ENCODE data around the gene CMTM4. TPM values are rescaled to one million over a fixed set of nuclear protein-coding genes. Genes with fewer than 3 reads are reported as not detected.

CMTM4 gene
- total RNA-seq, result 13.1 TPM

DNA sequence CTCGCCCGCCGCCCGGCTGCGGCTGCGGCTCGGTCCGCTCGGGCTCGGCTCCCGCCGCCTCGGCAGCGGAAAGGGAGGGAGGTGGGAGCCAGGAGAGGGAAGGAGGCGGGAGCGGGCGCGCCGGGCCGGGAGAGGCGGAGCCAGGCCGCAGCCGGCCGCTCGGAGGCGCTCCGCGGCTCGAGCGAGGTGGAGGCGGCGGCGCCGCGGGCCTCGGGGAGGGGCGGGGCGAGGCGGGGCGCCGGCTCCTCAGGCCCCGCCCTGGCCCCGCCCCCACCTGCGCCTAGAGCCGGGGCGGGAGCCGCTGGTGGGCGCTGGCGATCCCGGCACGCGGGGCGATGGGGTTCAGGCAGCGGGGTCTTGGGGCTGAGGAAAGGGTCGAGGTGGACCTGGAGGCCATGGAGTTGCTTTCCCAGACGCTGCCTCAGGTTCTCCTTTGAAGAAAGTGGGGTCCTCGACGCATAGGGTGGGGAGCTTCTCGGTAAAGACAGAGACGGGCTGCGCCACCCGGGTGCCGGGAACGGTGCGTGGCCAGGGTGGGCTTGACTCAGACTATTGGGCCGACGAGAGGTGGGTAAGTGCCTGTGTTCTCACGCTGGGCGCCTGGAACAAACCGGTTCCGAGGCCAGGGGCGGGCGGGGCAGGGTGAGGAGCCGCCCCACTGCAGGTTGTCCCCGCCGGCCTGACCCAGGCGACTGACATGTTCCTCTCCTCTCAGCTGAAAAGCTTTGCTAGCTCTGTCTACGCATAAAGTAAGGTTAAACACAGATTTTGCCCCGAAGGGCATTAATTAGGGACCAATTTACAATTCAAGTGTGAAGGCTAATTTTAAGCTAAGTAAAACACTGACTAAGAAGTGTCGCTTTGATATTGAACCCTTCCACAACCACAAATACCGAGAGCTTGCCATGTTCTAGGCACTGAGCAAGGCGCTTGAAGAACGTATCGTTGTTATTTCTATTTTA, at the start of gene CMTM4:
Gene CMTM4 (minus strand): TSS at position 75 of the 962 bp plus-strand sequence. CDS start 218 bp downstream, outside the sequence.
- ATAC-seq, result peak; percentile 95

DNA sequence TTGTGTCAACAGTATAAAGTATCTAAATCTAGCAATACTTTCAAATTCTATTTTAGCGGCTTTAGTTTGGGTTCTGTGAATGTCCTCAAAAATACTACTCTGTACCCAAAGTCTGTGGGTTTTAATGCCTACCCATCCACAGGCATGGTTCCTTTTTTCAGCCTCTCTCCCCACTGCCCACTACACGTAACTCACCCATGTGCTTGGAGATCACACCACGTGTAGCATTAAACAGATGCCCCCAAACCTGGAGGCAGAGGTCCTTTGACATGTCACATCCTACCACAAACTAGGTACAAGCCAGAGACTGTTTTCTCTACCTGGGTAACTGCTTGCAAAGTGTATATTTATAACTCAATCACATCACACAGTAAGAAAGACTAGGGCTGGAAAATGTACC, 49.5 kb upstream of the CMTM4 start:
- no peak for ATAC-seq

DNA sequence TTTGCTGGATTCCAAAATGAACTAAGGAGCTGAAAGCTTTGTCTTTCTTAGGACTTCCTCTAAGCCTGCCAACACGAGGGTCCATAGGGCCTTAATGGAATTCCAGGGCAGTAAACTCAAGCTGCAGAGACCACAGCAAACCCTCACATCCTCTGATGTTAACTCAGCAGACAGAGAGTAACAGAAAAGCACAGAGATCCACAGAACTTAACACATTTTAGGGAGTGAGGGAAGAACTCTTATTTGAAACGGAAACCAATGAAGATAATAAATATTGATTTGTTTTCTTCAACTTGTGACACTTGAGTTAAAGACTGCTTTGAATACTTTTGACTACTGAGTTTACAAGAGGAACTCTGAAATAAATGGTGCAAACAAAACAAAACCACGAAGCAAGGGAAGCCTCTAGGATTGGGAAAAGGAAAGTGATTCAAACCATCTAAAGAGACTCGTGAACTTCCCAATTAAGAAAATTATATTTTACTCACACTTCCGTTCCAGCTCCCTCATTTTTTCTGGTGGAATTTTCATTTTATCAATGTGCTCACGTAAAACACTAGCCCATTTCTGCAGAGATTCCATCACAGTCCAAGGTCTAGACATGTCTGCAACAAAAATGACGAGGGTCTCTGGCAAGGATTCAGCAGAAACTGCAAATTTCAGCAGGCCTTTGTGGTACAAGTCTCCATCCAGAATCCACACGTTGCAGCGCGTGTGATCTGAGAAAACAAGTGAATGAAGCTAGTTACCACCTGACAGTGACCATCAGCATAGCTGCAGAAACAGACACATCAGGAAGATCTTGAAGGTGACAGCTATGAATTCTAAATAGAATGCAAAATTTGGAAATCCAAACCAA, 45.6 kb upstream of the CMTM4 start:
- no peak for ATAC-seq

DNA sequence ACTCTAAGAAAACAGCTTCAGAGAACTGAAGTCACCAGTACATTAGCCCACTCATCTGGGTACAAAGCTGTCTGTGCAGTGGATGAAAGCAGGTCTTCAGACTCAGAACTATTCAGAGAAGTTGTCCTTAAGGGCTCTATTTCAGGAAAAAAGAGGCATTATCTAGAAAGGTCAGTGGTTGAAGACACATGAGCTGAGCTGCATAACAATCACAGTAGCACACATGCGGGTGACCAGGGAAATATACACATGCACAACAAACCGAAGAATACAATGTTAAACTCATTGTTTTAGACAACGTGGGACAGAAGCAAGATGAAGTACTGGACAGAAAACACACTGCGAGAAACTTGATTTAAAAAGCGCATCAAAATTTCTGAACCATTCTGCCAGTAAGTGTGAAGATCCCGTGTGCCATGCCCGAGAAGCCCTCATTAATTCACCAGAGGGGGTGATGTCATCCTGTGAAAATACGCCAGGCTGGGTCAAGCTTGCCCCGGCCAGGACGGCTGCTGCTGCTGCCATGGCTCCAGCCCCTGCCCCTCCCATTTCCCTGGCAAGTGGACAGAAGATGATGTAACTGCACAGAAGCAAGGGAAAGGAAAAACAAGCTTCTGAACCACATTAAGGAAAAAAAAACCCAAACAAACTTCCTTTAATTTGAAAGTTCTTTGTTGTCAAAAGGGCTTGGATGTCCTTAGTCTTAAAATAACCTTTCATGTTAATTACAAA, 44.8 kb upstream of the CMTM4 start:
- ATAC-seq, result peak; percentile 90

DNA sequence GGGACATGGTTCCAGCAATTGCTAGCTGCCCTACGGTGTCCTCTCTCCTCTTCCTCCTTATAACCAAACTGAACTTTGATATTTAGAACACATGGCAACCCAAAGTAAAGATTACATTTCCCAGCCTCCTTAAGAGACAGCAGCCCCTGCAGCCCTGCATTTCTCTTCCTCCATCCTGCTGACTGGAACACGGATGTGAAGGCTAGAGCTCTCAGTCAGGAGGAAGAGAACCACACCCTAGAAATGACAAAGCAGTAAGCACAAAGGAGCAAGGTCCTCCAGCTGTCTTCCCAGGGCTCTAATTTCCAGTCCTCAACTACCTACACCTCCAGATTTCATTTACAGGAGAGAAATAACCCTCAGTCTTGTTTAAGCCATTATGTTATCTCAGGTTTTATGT, 44.0 kb upstream of the CMTM4 start:
- peak; percentile 79 for ATAC-seq

- ATAC-seq, result no peak
Measured at GRCh38 chr16:66740010-66740409, 43.5 kb upstream of the CMTM4 start.

DNA sequence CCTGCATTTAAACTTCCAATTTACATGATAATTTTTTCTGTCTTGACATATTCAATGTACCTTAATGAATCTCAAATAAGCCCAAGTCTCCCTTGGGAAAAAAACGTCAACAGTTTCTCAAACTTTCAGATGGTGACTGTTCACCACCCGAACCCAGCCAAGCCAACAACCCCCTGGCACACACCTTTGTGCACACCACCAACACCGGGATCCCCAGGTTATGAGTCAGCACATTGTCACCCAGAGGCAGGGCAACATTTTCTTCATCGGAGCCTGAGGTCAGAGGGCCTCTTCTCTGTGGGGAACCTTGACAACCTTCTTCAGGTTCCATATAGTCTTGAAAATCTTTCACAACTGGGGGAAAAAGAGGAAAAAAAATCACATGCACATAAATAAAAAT, 39.3 kb upstream of the CMTM4 start:
- peak; percentile 61 for ATAC-seq

- no peak for ATAC-seq
Measured at GRCh38 chr16:66731101-66731500, 34.6 kb upstream of the CMTM4 start.

- no peak for ATAC-seq
Measured at GRCh38 chr16:66728804-66729203, 32.3 kb upstream of the CMTM4 start.

DNA sequence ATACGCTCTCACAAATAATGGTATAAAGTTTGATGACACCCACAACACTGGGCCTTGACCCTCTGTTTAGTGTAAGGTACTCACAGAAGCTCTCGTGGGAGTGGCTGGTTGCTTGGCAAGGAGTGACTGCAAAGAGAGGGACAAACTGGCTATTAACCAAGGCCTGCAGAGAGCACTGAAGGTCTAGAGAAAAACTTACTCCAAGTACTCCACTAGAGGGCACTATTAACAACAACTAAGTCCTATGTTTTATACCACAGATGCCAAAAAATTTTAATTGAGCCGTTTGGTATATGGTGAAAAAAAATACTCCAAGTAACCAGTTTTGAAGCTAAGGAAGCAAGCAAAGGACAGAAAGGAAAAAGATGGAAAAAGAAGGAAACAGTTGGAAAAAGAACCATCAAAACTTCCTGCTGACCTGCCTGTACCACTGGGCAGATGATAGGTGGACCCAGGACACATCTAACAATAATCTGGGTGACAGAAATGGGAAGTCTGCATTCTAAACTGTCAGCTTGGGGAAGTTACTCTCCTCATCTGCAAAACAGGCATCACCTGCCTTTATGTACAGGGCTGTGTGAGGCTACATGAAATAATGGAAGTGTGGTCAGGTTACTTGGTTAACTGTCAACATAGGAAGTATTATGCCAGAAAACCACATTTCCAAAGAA, 31.7 kb upstream of the CMTM4 start:
- peak; percentile 71 for ATAC-seq

DNA sequence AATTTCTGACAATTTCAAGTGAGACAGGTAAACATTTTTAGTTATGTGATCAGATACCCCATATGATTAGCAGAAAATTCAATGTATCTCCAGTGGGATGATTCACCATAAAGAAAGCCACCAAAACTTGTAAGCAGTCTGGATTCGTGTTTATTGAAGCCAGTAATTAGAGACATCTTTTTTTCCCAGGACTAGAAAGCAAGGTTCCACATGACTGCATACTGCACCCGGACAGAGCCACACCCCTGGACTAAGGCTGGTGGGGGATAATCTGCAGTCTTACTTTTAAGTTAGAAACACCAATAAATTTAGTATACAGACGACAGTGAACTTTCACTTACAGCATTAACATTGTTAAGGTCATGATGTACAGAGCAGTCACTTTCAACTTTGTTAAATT, 24.2 kb upstream of the CMTM4 start:
- ATAC-seq, result peak; percentile 48

DNA sequence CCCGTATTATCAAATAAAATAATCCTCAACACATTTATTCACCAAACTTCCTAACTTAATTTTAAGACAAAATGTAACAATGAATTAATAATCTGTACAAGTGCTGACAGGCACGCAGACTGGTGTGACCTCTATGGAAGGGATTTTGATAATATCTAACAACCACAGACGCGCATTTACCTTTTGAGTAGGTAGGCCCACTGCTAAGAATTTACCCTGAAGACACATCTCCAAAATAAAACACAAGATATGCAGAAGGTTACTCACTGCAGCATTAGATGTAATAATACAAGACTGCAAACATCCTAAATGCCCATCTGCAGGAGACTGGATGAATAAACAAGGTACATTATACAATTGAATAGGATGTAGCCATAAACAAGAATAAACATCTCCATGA, 22.7 kb upstream of the CMTM4 start:
- no peak for ATAC-seq

DNA sequence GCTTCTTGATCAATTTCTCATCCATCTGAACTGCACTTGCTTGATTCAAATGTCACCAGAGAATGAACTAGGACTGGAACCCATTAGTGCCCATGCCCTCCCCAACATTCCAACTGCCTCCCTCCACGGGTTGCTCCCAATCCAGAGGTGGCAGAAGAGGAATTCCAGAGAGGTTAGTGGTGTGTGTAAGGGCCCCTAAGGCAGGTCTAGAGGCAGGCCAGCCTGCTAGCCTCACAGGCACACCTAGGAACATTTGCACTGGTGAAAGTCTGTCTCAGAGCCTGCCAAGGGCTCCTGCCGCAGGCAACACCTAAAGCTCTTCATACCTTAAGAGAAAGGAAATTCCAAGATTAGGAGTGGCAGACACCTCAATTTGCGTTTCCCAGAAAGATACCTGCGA, 21.2 kb upstream of the CMTM4 start:
- ATAC-seq, result peak; percentile 23

DNA sequence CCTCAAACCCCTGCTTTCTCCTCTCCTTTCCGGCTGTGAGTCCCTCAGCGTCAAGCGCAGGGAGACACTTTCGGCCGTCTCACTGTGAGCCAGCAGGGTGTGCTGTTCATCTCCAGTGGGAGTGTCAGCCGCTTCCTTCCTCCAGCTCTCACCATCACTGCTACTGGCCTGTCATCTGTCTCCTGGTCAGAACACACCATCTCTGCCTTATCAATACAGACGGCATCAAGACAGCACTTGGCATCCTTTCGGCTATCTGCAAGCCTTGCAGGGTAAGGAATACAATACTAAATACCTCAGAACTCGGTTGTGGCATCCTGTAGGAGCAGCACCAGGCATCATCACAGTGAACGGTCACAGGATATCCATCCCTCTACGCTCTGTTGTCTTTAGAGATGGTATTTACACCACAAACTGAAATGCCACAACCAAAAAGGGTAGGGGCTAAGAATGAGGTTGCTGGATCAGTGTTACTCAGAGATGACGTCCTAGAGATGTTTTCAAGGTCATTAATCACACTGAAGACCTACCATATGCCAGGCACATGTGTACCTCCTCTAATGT, 20.7 kb upstream of the CMTM4 start:
- peak; percentile 34 for ATAC-seq

GRCh38 chr16:66714654-66715307, 18.2 kb upstream of the CMTM4 start:
- ATAC-seq, result peak; percentile 16

- ATAC-seq, result no peak
Measured at GRCh38 chr16:66714062-66714461, 17.5 kb upstream of the CMTM4 start.

DNA sequence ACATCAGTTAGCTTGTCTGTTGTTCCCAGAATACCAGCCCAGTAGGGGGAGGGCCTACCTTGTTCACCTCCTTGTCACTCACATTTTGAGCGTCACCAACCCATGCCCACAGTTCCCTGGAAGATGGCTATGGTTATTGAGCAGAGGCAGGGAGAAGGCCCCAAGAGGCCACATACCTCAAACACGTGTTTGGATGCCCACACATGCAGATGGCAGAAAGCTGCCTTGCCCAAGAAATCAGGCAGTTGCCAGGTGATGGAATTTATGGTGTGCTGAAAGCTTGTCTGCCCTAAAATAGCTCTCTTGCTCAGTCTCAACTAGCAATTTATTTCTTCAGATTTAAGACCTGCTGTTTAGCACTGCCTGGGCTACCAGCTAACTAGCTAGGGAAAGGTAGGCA, 16.5 kb upstream of the CMTM4 start:
- ATAC-seq, result no peak

GRCh38 chr16:66712512-66712911, 16.0 kb upstream of the CMTM4 start:
- ATAC-seq, result peak; percentile 30

DNA sequence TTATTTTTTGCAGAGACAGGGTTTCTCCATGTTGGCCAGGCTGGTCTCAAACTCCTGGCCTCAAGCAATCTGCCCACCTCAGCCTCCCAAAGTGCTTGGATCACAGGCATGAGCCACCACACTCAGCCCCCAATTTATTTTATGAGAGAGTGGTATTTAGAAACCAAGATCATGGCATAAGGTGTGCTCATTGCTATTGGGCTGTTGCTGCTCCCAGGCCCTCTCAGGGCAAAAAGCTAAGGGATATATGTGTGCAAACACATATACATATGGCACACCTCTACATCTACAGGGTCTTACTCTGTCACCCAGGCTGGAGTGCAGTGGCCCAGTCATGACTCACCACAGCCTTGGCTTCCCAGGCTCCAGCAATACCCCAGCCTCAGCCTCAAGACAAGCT, 15.0 kb upstream of the CMTM4 start:
- no peak for ATAC-seq

GRCh38 chr16:66706506-66706880, 9.9 kb upstream of the CMTM4 start:
- no peak for ATAC-seq

DNA sequence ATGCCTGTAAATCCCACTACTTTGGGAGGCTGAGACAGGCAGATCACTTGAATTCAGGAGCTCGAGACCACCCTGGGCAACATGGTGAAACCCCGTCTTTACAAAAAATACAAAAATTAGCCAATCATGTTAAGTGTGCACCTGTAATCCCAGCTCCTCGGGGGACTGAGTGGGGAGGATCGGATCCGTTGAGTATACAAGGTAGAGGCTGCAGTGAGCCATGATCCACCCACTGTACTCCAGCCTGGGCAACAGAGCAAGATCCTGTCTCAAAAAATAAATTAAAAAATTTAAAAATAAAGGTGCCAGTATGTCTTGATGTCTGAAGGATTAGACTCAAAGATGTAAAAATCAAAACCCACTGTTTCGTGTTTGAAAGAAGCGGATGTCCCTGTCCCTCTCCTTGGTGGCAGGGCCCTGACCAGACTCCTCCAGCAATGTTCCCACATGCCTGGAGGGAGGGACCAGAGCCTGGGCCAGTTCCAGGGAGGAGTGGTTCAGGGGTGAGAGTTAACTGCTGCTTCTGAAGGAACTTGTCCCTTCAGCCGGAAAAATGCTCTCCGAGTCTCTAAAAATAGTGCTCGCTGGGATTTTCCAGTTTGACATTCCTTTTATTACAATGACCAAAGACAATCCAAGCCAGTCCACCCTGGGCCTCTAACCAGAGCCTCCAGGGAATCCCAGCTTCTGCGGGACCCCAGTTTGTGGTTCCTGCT, 9.4 kb upstream of the CMTM4 start:
- peak; percentile 60 for ATAC-seq
